HCT116 (cell line): Measurements from ENCODE around the gene SUCLG1. TPM values are rescaled to one million over a fixed set of nuclear protein-coding genes. Genes with fewer than 3 reads are reported as not detected.

Source experiments
- ATAC-seq: fragments of 200-7000 bp; cut with Tn5 transposase; 2 replicates; pipeline ENCODE4 v1.9.1; 2020; ENCODE audit warnings: mild to moderate bottlenecking, moderate library complexity
- BruUV-seq: library from RNA; stranded (reverse); fragments of 400-500 nt; replicated peaks from 2 replicates; lab custom pipeline; 2021; lab: Mats Ljungman, UMichigan
- CTCF ChIA-PET: fragments of 300-600 bp; sonication (Branson Sonifier 250); formaldehyde crosslinking; loops from one replicate; lab custom pipeline; 2021; ENCODE audit warnings: antibody characterized with exemption; lab: Charles Lee
- POLR2A ChIA-PET: fragments of 300-600, 350-600 bp; sonication (Branson Sonifier 250); formaldehyde crosslinking; loops from one replicate; lab custom pipeline; 2021; ENCODE audit warnings: antibody characterized with exemption; lab: Charles Lee
- RAD21 ChIA-PET, 2 experiments: fragments of 300-600 bp; sonication (Branson Sonifier 250); formaldehyde crosslinking; loops; one replicate each; lab custom pipeline; 2023; ENCODE audit warnings: low total read pairs in 2 of 2; ENCODE audit not compliant: uncharacterized antibody in 2 of 2, unreplicated experiment in 2 of 2, low non-redundant PET in 1 of 2; lab: Charles Lee
- DNase-seq: peaks from one replicate; pipeline ENCODE4 v3.0.0-alpha.2; 2010; ENCODE audit warnings: low read depth, low spot score
- H2AFZ ChIP-seq: fragments of 200-600 bp; shearing (Covaris generic), sonication (generic); 2 replicates; pipeline ENCODE4 v1.6.1; 2017; ENCODE audit warnings: low read depth, mixed run types, mixed read lengths, antibody characterized with exemption, low read length; ENCODE audit not compliant: poor library complexity, severe bottlenecking
- H3K27ac ChIP-seq: 2 replicates; pipeline ENCODE4 v1.5.1; 2012; ENCODE audit warnings: low read depth, low read length
- H3K27me3 ChIP-seq: fragments of 200-600 bp; sonication (generic); 2 replicates; pipeline ENCODE4 v1.6.1; 2016; ENCODE audit warnings: mixed run types, low read length, mixed read lengths; ENCODE audit not compliant: insufficient read depth
- H3K36me3 ChIP-seq, 2 experiments: fragments of 200-500 bp in 1 of 2; fragments of 200-600 bp in 1 of 2; sonication (Bioruptor generic) in 1 of 2; sonication (generic) in 1 of 2; 2 replicates each; pipeline versions ENCODE4 v1.5.1 to v1.6.1; 2014 to 2016; ENCODE audit warnings: low read length in 2 of 2, inconsistent platforms in 1 of 2, mixed read lengths in 1 of 2, mixed run types in 1 of 2; ENCODE audit not compliant: insufficient read depth in 2 of 2, control insufficient read depth in 1 of 2
- H3K4me1 ChIP-seq, 2 experiments: fragments of 200-600 bp in 1 of 2; sonication (generic) in 1 of 2; 2 replicates each; pipeline versions ENCODE4 v1.5.1 to v1.6.1; 2012 to 2017; ENCODE audit warnings: low read length in 2 of 2, inconsistent platforms in 1 of 2, mild to moderate bottlenecking in 1 of 2, mixed read lengths in 1 of 2, mixed run types in 1 of 2, moderate library complexity in 1 of 2; ENCODE audit not compliant: insufficient read depth in 2 of 2, control insufficient read depth in 1 of 2
- H3K4me2 ChIP-seq: fragments of 200-600 bp; sonication (generic); 2 replicates; pipeline ENCODE4 v1.6.1; 2017; ENCODE audit warnings: mixed run types, low read length, mixed read lengths
- H3K4me3 ChIP-seq, 2 experiments: fragments of 200-600 bp in 1 of 2; sonication (generic) in 1 of 2; replicated peaks in 1 of 2; 2 replicates each; pipeline ENCODE4 v1.5.1; 2011 to 2016; ENCODE audit warnings: low read length in 2 of 2, control low read depth in 1 of 2, low read depth in 1 of 2, mild to moderate bottlenecking in 1 of 2, mixed read lengths in 1 of 2, mixed run types in 1 of 2
- H3K79me2 ChIP-seq: fragments of 200-600 bp; sonication (generic); 2 replicates; pipeline ENCODE4 v1.6.1; 2017; ENCODE audit warnings: mild to moderate bottlenecking, mixed run types, low read length, moderate library complexity, mixed read lengths; ENCODE audit not compliant: insufficient read depth
- H3K9ac ChIP-seq: fragments of 200-600 bp; sonication (generic); 2 replicates; pipeline ENCODE4 v1.6.1; 2016; ENCODE audit warnings: low read length, mixed read lengths
- H3K9me2 ChIP-seq: fragments of 200-600 bp; sonication (generic), shearing (Covaris generic); 2 replicates; pipeline ENCODE4 v1.6.1; 2017; ENCODE audit warnings: mixed run types, mild to moderate bottlenecking, moderate library complexity; ENCODE audit not compliant: insufficient read depth
- H3K9me3 ChIP-seq, 2 experiments: fragments of 200-500 bp in 1 of 2; fragments of 200-600 bp in 1 of 2; sonication (Bioruptor generic) in 1 of 2; sonication (generic) in 1 of 2; 2 replicates each; pipeline ENCODE4 v1.6.1; 2014 to 2017; ENCODE audit warnings: low read length in 2 of 2, mixed read lengths in 2 of 2, inconsistent platforms in 1 of 2, low read depth in 1 of 2, mild to moderate bottlenecking in 1 of 2, mixed run types in 1 of 2, moderate library complexity in 1 of 2; ENCODE audit not compliant: control insufficient read depth in 1 of 2, insufficient read depth in 1 of 2
- H4K20me1 ChIP-seq: fragments of 200-600 bp; sonication (generic), shearing (Covaris generic); 2 replicates; pipeline ENCODE4 v1.6.1; 2017; ENCODE audit warnings: mixed run types, mild to moderate bottlenecking, moderate library complexity; ENCODE audit not compliant: insufficient read depth
- CEBPB ChIP-seq: IDR thresholded peaks from 2 replicates; pipeline ENCODE4 v1.6.1; 2012; ENCODE audit warnings: low read depth
- ELF1 ChIP-seq: IDR thresholded peaks from 2 replicates; pipeline ENCODE4 v1.6.1; 2012; ENCODE audit warnings: low read depth, borderline replicate concordance
- POLR2AphosphoS5 ChIP-seq: IDR thresholded peaks from 2 replicates; pipeline ENCODE4 v1.6.1; 2011; ENCODE audit warnings: mild to moderate bottlenecking, low read depth, low read length, moderate library complexity
- SIN3A ChIP-seq: IDR thresholded peaks from 2 replicates; pipeline ENCODE4 v1.6.1; 2012; ENCODE audit warnings: low read depth
- SRF ChIP-seq: IDR thresholded peaks from 2 replicates; pipeline ENCODE4 v1.6.1; 2012; ENCODE audit warnings: low read depth
- TCF7L2 ChIP-seq: IDR thresholded peaks from 2 replicates; pipeline ENCODE4 v1.7.0; 2011; ENCODE audit warnings: borderline replicate concordance, inconsistent platforms; ENCODE audit not compliant: insufficient read depth, insufficient read length; ENCODE audit errors: extremely low read depth
- intact Hi-C: fragments of 100-400 bp; cut with micrococcal nuclease; formaldehyde crosslinking; loops from 2 replicates; pipeline ENCODE4 v1.10.0; 2022
- total RNA-seq: library from RNA; stranded (reverse); gene quantifications from one replicate; pipeline ENCODE4 v1.2.1, GENCODE V29; 2021; ENCODE audit not compliant: unreplicated experiment
- TF ChIP-seq, protein P1 (sequence below): IDR thresholded peaks from 2 replicates; pipeline ENCODE4 v1.6.1; 2012

The SUCLG1 gene
- total RNA-seq, 1 experiment from 2014 or later: 56.3 TPM

DNA sequence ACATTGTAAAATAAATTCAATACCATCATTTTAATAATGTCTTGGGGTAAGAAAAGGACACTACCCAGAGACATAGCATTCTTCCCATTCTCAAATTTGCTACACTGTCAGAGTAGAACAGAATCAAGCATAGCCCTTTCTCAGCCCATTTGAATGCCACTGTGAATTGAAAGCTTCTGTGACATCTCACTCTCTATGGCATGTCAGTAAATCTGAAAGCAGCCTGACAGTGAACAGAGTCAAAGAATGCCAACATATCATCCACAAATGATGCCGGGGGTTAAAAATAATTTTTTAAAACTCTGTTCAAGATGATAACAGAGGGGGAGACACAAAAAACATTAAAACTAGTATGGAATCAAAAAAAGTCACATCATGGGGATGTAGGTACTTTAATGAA is 17.6 kb downstream of the SUCLG1 start:
- no peaks in the 10 kb centered on the region for H3K9me3 ChIP-seq
- H3K27me3 ChIP-seq: no peaks in the 10 kb centered on the region
- intact Hi-C loops: no loop called here
- ATAC-seq (no peak), DNase-seq (no peak)
- RAD21 ChIA-PET: no interaction called here
- H3K9ac ChIP-seq: no peak overlapping the region
- BruUV-seq: no TSS peak
- TF ChIP-seq CEBPB (no peak), POLR2AphosphoS5 (no peak), SIN3A (no peak), ELF1 (no peak), TCF7L2 (no peak), SRF (no peak)
- TF ChIP-seq, protein P1, sequence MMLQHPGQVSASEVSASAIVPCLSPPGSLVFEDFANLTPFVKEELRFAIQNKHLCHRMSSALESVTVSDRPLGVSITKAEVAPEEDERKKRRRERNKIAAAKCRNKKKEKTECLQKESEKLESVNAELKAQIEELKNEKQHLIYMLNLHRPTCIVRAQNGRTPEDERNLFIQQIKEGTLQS: no peak
- no peak overlapping the region for H3K27ac ChIP-seq
- CTCF ChIA-PET: no interaction called here
- H3K9me2 ChIP-seq: no peaks in the 10 kb centered on the region
- H3K4me2 ChIP-seq: no peak overlapping the region
- no peak overlapping the region for H2AFZ ChIP-seq
- H3K79me2 ChIP-seq: no peaks in the 10 kb centered on the region
- H3K4me3 ChIP-seq: no peak overlapping the region
- no peaks in the 10 kb centered on the region for H3K4me1 ChIP-seq
- H4K20me1 ChIP-seq: no peaks in the 10 kb centered on the region
- H3K36me3 ChIP-seq: peaks cover 14 to 19% of the 10 kb centered on the region in 2 experiments
- POLR2A ChIA-PET: no interaction called here

DNA sequence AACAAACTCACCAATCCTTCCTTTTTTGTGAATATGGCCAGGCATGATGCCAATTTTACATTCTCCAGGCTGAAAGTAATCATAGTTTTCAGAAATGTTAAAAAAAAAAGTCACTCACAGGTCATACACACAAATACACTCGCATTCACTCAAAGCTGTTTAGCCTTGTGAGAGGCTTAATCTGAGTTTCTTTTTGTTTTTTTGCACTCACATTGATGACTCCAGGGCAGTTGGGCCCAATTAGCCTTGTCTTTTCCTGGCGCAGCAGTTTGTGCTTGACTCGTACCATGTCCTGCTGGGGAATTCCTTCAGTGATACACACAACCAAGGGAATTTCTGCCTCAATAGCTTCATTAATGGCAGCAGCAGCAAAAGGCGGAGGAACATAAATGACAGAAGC is 18.0 kb downstream of the SUCLG1 start:
- CTCF ChIA-PET: no interaction called here
- POLR2A ChIA-PET: no interaction called here
- Histone ChIP-seq H3K9ac (no peak overlapping the region), H3K9me3 (no peaks in the 10 kb centered on the region), H3K4me3 (no peak overlapping the region), H3K36me3 (peaks cover 14 to 19% of the 10 kb centered on the region in 2 experiments), H4K20me1 (no peaks in the 10 kb centered on the region), H3K27ac (no peak overlapping the region), H3K79me2 (no peaks in the 10 kb centered on the region), H3K9me2 (no peaks in the 10 kb centered on the region), H2AFZ (no peak overlapping the region), H3K4me2 (no peak overlapping the region), H3K4me1 (no peaks in the 10 kb centered on the region), H3K27me3 (no peaks in the 10 kb centered on the region)
- TF ChIP-seq, protein P1: no peak
- RAD21 ChIA-PET: no interaction called here
- ATAC-seq (no peak), DNase-seq (no peak)
- BruUV-seq: no TSS peak
- intact Hi-C loops: no loop called here
